Uterus (tissue), 4 donors: ENCODE measurements around the gene PAPLN. TPM values are rescaled to one million over a fixed set of nuclear protein-coding genes. Genes with fewer than 3 reads are reported as not detected.
"Not testable (repeated sequence)": the region's sequence is repeated elsewhere in the genome, so short reads cannot be mapped to it uniquely, and the experiment has no call there.

Experiments used
- DNase-seq, 2 donors: peaks; one replicate each; pipeline ENCODE4 v3.0.0-alpha.2; 2019 to 2020
- H3K27ac ChIP-seq, 2 donors: fragments of 200-600 bp; sonication (generic); 1 replicate in 1 of 2; 2 replicates in 1 of 2; pipeline ENCODE4 v1.5.1; 2016 to 2018
- H3K27me3 ChIP-seq, 2 donors: fragments of 200-600 bp; sonication (generic); one replicate each; pipeline ENCODE4 v1.5.1; 2018 to 2019; ENCODE audit warnings: control low read depth in 1 of 2
- H3K36me3 ChIP-seq, 2 donors: fragments of 200-600 bp; sonication (generic); one replicate each; pipeline ENCODE4 v1.5.1; 2019; ENCODE audit warnings: control low read depth in 1 of 2
- H3K4me1 ChIP-seq, 2 donors: fragments of 200-600 bp; sonication (generic); one replicate each; pipeline ENCODE4 v1.5.1; 2018 to 2019; ENCODE audit warnings: control low read depth in 1 of 2
- H3K4me3 ChIP-seq, 2 donors: fragments of 200-600 bp; sonication (generic); 1 replicate in 1 of 2; 2 replicates in 1 of 2; pipeline ENCODE4 v1.5.1; 2018 to 2019; ENCODE audit warnings: mild to moderate bottlenecking in 1 of 2
- H3K9me3 ChIP-seq, 2 donors: fragments of 200-600 bp; sonication (generic); one replicate each; pipeline ENCODE4 v1.5.1; 2019; ENCODE audit warnings: control low read depth in 1 of 2
- CTCF ChIP-seq, 4 experiments: fragments of 200-600 bp in 2 of 4; fragments of 450-650 bp in 2 of 4; sonication (generic) in 2 of 4; IDR thresholded peaks; one replicate each; pipeline ENCODE4 v1.5.1; 2016 to 2019; ENCODE audit warnings: antibody characterized with exemption in 4 of 4, mild to moderate bottlenecking in 2 of 4, moderate library complexity in 1 of 4
- POLR2A ChIP-seq, 2 donors: fragments of 450-650 bp; IDR thresholded peaks; one replicate each; pipeline ENCODE4 v1.6.1; 2016; ENCODE audit warnings: antibody characterized with exemption in 2 of 2, mild to moderate bottlenecking in 1 of 2, moderate library complexity in 1 of 2
- intact Hi-C: fragments of 100-400 bp; cut with DNase I; formaldehyde crosslinking; loops from one replicate; pipeline ENCODE4 v1.15.1; 2023; ENCODE audit warnings: low total_unique reads
- total RNA-seq, 4 donors: library from RNA; depleted of rRNA in 3 of 4; stranded (reverse); fragments of >200 nt in 3 of 4; gene quantifications; one replicate each; pipeline versions ENCODE4 v1.1.0 to v1.2.4, GENCODE V29; 2014 to 2023
- donor health status: DM: yes; HTN: yes; CAD: no.

PAPLN gene
- total RNA-seq, 4 donors from 2014 or later, result 16.5 to 40.2 (median 33.1) TPM

GRCh38 chr14:73305499-73305898 is 68.2 kb downstream of the PAPLN start:
- H3K9me3 ChIP-seq, result no peaks in the 10 kb centered on the region
- intact Hi-C loops, result no loop called here
- no peaks in the 10 kb centered on the region for H3K4me1 ChIP-seq
- no peak for TF ChIP-seq CTCF (IDR thresholded peaks at IDR 0.05)
- no peak for TF ChIP-seq POLR2A (IDR thresholded peaks at IDR 0.05)
- no peak overlapping the region for H3K4me3 ChIP-seq
- H3K27me3 ChIP-seq, result no peaks in the 10 kb centered on the region
- DNase-seq, result no peak
- no peak overlapping the region for H3K27ac ChIP-seq
- no peaks in the 10 kb centered on the region for H3K36me3 ChIP-seq

GRCh38 chr14:73307261-73307660 is 70.0 kb downstream of the PAPLN start:
- Histone ChIP-seq H3K4me1 (no peaks in the 10 kb centered on the region), H3K4me3 (no peak overlapping the region), H3K27me3 (no peaks in the 10 kb centered on the region), H3K27ac (no peak overlapping the region), H3K36me3 (no peaks in the 10 kb centered on the region), H3K9me3 (no peaks in the 10 kb centered on the region)
- intact Hi-C loops, result no loop called here
- DNase-seq, result no peak
- TF ChIP-seq POLR2A (IDR thresholded peaks at IDR 0.05) (no peak), CTCF (IDR thresholded peaks at IDR 0.05) (no peak)

GRCh38 chr14:73309207-73309606 is 71.9 kb downstream of the PAPLN start:
- H3K27ac ChIP-seq, H3K4me1 ChIP-seq, intact Hi-C loops, H3K27me3 ChIP-seq, H3K4me3 ChIP-seq, H3K9me3 ChIP-seq, H3K36me3 ChIP-seq, DNase-seq: not testable (repeated sequence)

GRCh38 chr14:73311708-73312030 is 74.4 kb downstream of the PAPLN start:
- TF ChIP-seq CTCF (IDR thresholded peaks at IDR 0.05) (no peak), POLR2A (IDR thresholded peaks at IDR 0.05) (no peak)
- H3K27ac ChIP-seq, result peak overlapping the region in 1 of 2 donors; percentile 44
- intact Hi-C loops, result no loop called here
- H3K27me3 ChIP-seq, result no peaks in the 10 kb centered on the region
- H3K9me3 ChIP-seq, result no peaks in the 10 kb centered on the region
- no peaks in the 10 kb centered on the region for H3K36me3 ChIP-seq
- H3K4me1 ChIP-seq, result no peaks in the 10 kb centered on the region
- no peak for DNase-seq
- no peak overlapping the region for H3K4me3 ChIP-seq

GRCh38 chr14:73312687-73313086 is 75.4 kb downstream of the PAPLN start:
- no peaks in the 10 kb centered on the region for H3K9me3 ChIP-seq
- H3K27me3 ChIP-seq, result no peaks in the 10 kb centered on the region
- TF ChIP-seq POLR2A (IDR thresholded peaks at IDR 0.05) (no peak), CTCF (IDR thresholded peaks at IDR 0.05) (no peak)
- intact Hi-C loops, result no loop called here
- no peak overlapping the region for H3K4me3 ChIP-seq
- no peak for DNase-seq
- no peak overlapping the region for H3K27ac ChIP-seq
- H3K4me1 ChIP-seq, result no peaks in the 10 kb centered on the region
- no peaks in the 10 kb centered on the region for H3K36me3 ChIP-seq

GRCh38 chr14:73313151-73313550 is 75.8 kb downstream of the PAPLN start:
- TF ChIP-seq POLR2A (IDR thresholded peaks at IDR 0.05), result no peak
- no peak for TF ChIP-seq CTCF (IDR thresholded peaks at IDR 0.05)
- H3K4me1 ChIP-seq, result no peaks in the 10 kb centered on the region
- intact Hi-C loops, result no loop called here

More at GRCh38 chr14:73313151-73313550, 75.8 kb downstream of the PAPLN start:
- H3K27me3 ChIP-seq, result no peaks in the 10 kb centered on the region
- H3K27ac ChIP-seq, result no peak overlapping the region
- H3K36me3 ChIP-seq, result no peaks in the 10 kb centered on the region
- no peaks in the 10 kb centered on the region for H3K9me3 ChIP-seq
- no peak overlapping the region for H3K4me3 ChIP-seq
- DNase-seq, result no peak
